Sigmoid colon (tissue), 3 donors: ENCODE measurements around the gene TENM4.

ENCODE experiments used
- CTCF ChIP-seq, 4 experiments: fragments of 450-650 bp in 3 of 4; fragments of 200-600 bp in 1 of 4; IDR thresholded peaks; one replicate each; pipeline ENCODE4 v1.5.1; 2016 to 2019; ENCODE audit warnings: antibody characterized with exemption in 4 of 4, mild to moderate bottlenecking in 3 of 4, moderate library complexity in 2 of 4
- POLR2A ChIP-seq, 2 donors: fragments of 450-650 bp; IDR thresholded peaks; one replicate each; pipeline ENCODE4 v1.6.1; 2016; ENCODE audit warnings: antibody characterized with exemption in 2 of 2, mild to moderate bottlenecking in 2 of 2, moderate library complexity in 2 of 2

GRCh38 chr11:78933350-78933749 is 507.5 kb downstream of the TENM4 start:
- TF ChIP-seq CTCF (IDR thresholded peaks at IDR 0.05) (no peak), POLR2A (IDR thresholded peaks at IDR 0.05) (no peak)
